Measurements from ENCODE around the gene XRCC3. TPM values are rescaled to one million over a fixed set of nuclear protein-coding genes. Genes with fewer than 3 reads are reported as not detected.

The XRCC3 gene
- total RNA-seq, 4 donors from 2014 or later, result 9.5 to 14.7 (median 12.3) TPM

GRCh38 chr14:103705118-103705503, 10.1 kb downstream of the XRCC3 start:
- H3K4me3 ChIP-seq (ENCODE audit: low read depth, poor library complexity, severe bottlenecking), result no peak overlapping the region
- intact Hi-C loops (cut with DNase I; ENCODE audit: low total_unique reads), result loop anchor here (10.0 kb wide), 1 partner anchor 130 kb away; no protein-coding TSS in a partner anchor
- no peak for DNase-seq (ENCODE audit: low spot score in 2 of 2)
- 72 to 82% methylated on average over 12 to 15 of the region's 15 CpGs for WGBS, 2 donors
- no peak for TF ChIP-seq CTCF (IDR thresholded peaks at IDR 0.05)
- TF ChIP-seq POLR2A (IDR thresholded peaks at IDR 0.05), result no peak

GRCh38 chr14:103704708-103705107, 10.5 kb downstream of the XRCC3 start:
- intact Hi-C loops (cut with DNase I; ENCODE audit: low total_unique reads), result loop anchor here (10.0 kb wide), 1 partner anchor 130 kb away; no protein-coding TSS in a partner anchor

DNA sequence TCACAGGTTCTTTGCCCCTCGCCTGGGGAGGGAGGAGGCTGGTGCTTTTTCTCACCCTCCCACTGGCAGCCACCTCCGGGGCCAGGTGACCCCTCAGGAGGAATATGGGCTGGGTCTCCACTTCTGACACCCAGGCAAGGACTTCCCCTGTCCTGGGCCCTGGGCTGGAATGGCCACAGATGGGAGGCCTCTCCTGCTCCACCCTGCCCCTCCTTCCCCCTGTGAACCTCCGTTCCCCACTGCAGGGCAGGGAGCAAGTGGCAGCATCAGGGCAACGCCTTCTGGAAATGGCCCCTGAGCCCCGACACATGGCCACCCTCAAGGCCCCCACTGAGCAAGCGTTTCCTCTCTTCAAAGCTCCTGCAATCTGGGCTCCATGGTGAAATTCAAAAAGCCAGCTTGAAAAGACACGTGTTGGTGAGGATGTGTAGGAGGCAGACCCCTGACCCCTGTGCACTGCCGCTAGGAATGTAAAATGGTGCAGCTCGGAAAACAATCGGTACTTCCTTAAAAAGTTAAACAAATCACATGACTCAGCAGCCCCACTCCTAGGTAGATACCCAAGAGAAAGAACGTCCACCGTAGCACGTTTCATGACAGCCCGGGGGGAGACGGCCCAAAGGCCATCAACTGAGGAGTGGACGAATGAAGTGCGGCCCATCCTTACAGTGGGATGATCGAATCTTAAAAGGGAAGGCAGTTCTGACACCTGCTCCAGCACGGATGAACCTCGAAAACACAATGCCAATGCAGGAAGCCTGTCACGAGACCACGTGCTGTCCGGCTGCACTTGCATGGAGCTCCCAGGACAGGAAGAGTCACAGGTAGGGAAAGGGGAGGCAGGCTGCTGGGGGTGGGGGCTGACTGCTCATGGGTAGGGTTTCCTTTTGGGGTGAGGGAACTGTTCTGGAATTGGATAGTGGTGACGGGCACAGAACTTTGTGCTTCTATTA, 11.5 kb downstream of the XRCC3 start:
- DNase-seq (ENCODE audit: low spot score in 2 of 2), result no peak
- intact Hi-C loops (cut with DNase I; ENCODE audit: low total_unique reads), result loop anchor here (10.0 kb wide), 1 partner anchor 129 kb away; no protein-coding TSS in a partner anchor
- H3K4me3 ChIP-seq (ENCODE audit: low read depth, poor library complexity, severe bottlenecking), result no peak overlapping the region
- 77 to 79% methylated on average over 24 of the region's 24 CpGs for WGBS, 2 donors
- TF ChIP-seq POLR2A (IDR thresholded peaks at IDR 0.05) (no peak), CTCF (IDR thresholded peaks at IDR 0.05) (no peak)

More at GRCh38 chr14:103704708-103705107, 10.5 kb downstream of the XRCC3 start:
- 79 to 83% methylated on average over 13 of the region's 13 CpGs for WGBS, 2 donors
- TF ChIP-seq POLR2A (IDR thresholded peaks at IDR 0.05) (no peak), CTCF (IDR thresholded peaks at IDR 0.05) (no peak)
- no peak overlapping the region for H3K4me3 ChIP-seq (ENCODE audit: low read depth, poor library complexity, severe bottlenecking)
- peak in 1 of 2 donors; percentile 88 for DNase-seq (ENCODE audit: low spot score in 2 of 2)

- WGBS, 2 donors, result 74 to 83% methylated on average over 25 to 29 of the region's 29 CpGs
- intact Hi-C loops (cut with DNase I; ENCODE audit: low total_unique reads), result loop anchor here (10.0 kb wide), 1 partner anchor 128 kb away; no protein-coding TSS in a partner anchor
- TF ChIP-seq POLR2A (IDR thresholded peaks at IDR 0.05) (no peak), CTCF (IDR thresholded peaks at IDR 0.05) (no peak)
- H3K4me3 ChIP-seq (ENCODE audit: low read depth, poor library complexity, severe bottlenecking), result no peak overlapping the region
- no peak for DNase-seq (ENCODE audit: low spot score in 2 of 2)
Observed at GRCh38 chr14:103702497-103703432, 12.5 kb downstream of the XRCC3 start.

DNA sequence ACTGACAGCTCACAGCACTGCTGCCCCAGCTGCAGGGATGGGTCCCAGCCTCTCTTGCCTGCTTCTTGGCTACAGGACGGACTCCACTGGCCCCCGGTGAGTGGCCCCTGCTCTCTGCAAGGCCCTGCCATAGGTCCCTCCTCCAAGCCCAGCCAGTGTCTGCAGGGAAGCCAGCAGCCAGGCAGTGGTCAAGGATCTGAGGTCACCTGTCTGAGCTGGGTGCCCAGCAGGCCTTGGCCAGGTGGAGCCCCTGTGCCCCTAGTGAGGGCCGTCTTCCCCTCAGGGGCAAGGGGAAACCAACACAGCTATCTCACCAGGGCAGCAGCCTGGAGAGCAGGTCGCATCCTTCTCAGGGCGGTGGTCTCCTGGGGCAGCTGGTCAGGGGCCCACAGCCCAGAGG, 13.2 kb downstream of the XRCC3 start:
- no peak overlapping the region for H3K4me3 ChIP-seq (ENCODE audit: low read depth, poor library complexity, severe bottlenecking)
- TF ChIP-seq CTCF (IDR thresholded peaks at IDR 0.05), result no peak
- no peak for DNase-seq (ENCODE audit: low spot score in 2 of 2)
- intact Hi-C loops (cut with DNase I; ENCODE audit: low total_unique reads), result loop anchor here (10.0 kb wide), 1 partner anchor 127 kb away; no protein-coding TSS in a partner anchor
- 80 to 90% methylated on average over 1 to 5 of the region's 5 CpGs for WGBS, 2 donors

Data from lower leg skin (tissue), 4 donors.